ENCODE data around the gene TNC.

The TNC gene

DNA sequence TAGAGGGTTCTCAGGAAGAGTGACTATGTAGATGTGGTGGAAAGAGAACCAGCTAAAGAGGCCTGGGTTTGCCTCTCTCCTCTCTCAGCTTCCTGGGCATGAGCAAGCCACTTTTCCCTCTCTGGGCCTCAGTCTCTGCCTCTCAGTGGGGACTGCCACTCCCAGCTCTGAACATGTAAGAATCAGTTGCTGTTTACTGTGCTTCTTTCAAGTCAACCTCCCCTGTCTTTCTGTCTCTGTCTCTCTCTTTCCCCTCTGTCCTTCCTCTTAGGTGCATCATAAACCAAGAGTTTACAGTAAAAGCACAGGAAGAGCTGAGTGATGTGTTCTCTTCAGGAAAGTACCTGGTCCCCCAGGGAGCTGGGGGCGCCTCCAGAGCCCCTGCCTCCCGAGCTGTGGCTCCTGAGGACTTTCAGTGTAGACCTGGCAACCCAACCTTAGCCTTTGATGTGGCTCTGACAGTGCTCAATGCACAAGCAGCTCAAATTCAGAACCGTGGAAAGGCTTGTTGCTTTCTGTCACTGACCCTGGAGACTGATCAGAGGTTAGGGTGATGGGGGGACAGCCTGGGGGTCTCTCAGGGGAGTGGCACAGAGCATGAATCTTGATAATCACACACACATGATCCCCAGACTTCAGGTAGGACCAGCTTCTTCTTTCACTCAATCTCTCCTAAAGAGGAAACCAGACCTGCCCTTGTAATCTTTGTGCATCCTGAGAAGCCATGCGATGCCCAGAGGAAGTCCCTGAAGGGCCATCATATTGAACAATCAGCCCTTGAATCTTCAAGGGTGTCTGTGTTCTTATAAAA, 128.2 kb downstream of the TNC start:
- TF ChIP-seq, protein P1, sequence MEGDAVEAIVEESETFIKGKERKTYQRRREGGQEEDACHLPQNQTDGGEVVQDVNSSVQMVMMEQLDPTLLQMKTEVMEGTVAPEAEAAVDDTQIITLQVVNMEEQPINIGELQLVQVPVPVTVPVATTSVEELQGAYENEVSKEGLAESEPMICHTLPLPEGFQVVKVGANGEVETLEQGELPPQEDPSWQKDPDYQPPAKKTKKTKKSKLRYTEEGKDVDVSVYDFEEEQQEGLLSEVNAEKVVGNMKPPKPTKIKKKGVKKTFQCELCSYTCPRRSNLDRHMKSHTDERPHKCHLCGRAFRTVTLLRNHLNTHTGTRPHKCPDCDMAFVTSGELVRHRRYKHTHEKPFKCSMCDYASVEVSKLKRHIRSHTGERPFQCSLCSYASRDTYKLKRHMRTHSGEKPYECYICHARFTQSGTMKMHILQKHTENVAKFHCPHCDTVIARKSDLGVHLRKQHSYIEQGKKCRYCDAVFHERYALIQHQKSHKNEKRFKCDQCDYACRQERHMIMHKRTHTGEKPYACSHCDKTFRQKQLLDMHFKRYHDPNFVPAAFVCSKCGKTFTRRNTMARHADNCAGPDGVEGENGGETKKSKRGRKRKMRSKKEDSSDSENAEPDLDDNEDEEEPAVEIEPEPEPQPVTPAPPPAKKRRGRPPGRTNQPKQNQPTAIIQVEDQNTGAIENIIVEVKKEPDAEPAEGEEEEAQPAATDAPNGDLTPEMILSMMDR (conservative IDR thresholded peaks at IDR 0.05; ENCODE audit: low read depth, low read length) = no peak
- no peak for DNase-seq (ENCODE audit: low read depth)
- H3K4me3 ChIP-seq (ENCODE audit: low read depth, low read length) = no peak overlapping the region

DNA sequence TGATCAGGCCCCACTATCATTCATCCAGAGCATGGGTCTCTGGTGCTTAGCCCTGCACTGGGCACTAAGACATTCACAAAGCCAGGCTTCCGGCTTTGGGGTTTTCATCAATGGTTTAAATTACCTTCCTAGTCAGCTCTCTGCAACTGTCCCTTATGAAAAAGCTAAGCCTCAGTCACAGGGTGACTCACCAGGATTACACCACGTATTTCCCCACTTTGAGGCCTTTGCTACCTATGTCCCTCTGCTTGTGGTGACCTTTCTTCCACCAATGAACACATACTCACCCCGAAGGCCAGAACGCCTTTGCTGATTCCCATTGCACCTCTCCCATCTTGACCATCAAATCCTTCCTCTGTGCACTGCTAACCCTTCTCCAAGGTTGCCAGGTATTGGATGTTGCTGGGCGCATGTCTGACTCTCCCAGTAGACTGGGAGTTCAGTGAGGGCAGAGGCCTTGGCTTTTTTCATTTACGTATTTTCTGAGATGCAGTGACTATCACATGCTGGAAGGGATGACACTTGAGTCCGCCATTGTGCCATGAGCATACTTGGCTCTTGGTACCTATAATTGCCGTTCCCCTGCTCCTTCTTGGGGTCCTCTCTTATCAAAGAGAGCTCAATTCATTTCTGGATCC, 128.9 kb downstream of the TNC start:
- peak; percentile 5 for DNase-seq (ENCODE audit: low read depth)
- TF ChIP-seq, protein P1 (conservative IDR thresholded peaks at IDR 0.05; ENCODE audit: low read depth, low read length) = no peak
- no peak overlapping the region for H3K4me3 ChIP-seq (ENCODE audit: low read depth, low read length)

DNA sequence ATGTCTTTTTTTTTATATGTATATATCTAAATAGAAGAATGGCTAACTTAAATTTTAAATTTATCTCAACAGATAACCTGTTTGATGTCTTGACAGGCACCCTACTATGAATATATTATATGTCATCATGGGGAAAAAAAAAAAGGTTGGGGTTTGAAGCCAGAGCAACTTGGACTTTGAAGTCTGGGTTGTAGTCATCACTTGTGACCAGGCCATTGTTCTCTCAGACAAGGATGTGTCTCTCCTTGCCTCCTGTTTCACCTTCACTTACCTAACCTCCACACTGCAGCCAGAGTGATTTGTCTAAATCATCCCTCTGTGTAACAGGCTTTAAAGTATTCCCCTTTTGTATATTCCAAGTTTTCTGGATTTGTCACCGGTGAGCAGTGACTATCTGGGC, 130.8 kb downstream of the TNC start:
- H3K4me3 ChIP-seq (ENCODE audit: low read depth, low read length) = no peak overlapping the region
- no peak for DNase-seq (ENCODE audit: low read depth)
- TF ChIP-seq, protein P1 (conservative IDR thresholded peaks at IDR 0.05; ENCODE audit: low read depth, low read length) = no peak

DNA sequence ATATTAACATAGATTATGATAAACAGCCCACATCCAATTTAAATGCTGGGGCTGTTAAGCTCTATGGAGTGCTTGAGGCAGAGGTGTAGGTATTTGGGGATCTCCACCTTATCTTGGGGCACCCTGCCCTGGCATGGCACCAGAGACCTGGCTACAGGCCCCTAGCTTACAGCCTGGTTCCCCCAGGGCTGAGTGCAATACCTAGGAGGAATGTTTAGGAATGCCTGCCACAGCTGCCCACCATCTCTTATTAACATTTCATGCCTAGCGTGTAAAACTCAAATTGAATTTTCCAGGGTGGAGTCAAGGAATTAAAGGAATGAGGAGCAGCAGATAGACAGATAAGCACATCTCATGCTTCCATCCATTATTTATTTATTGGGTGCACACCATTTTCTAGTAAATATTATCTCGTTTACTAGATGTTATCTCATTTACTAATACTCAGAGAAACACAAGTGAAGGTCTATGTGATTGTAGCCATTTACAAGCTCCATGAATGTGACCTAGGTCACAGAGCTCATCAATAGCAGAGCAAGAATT, 131.9 kb downstream of the TNC start:
- H3K4me3 ChIP-seq (ENCODE audit: low read depth, low read length) = no peak overlapping the region
- no peak for DNase-seq (ENCODE audit: low read depth)
- TF ChIP-seq, protein P1 (conservative IDR thresholded peaks at IDR 0.05; ENCODE audit: low read depth, low read length) = no peak

DNA sequence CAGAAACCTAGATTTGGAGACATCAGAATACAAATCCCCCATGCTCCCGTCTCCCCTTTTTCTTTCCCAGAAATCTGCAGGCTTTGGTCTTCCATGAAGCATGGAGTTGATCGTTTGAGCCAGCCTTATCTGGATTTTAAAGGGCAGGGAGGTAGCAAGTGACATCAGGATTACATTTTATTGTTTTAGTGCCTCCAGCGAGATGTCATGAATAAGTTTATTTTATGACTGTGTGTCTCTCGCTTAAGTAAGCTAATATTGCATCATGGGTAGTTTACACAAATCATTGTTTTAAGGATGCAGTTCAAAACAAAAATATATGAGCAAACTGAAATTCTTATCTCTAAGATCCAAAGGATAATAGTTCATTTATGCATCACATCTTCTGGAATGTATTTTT, 136.9 kb downstream of the TNC start:
- H3K4me3 ChIP-seq (ENCODE audit: low read depth, low read length) = no peak overlapping the region
- no peak for DNase-seq (ENCODE audit: low read depth)
- TF ChIP-seq, protein P1 (conservative IDR thresholded peaks at IDR 0.05; ENCODE audit: low read depth, low read length) = no peak

DNA sequence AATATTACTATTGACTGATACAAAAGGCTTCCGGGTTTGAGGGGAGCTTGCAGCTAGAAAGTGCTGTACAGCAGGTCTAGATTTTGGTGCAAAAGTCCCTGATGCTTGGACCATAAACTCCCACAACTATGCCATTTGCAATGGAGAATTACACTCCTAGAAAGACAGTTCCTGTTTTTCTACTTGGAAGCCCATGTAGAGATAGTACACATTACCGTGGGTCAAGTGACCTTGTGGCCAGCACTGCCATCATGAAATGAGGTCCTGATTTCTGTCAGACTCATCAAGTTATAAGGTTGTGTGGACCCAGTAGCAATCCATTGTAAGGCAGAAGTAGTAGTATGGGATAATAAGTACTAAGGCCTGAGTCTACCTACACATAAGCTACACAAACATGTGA, 144.7 kb downstream of the TNC start:
- DNase-seq (ENCODE audit: low read depth) = no peak
- TF ChIP-seq, protein P1 (conservative IDR thresholded peaks at IDR 0.05; ENCODE audit: low read depth, low read length) = no peak
- H3K4me3 ChIP-seq (ENCODE audit: low read depth, low read length) = no peak overlapping the region

All from choroid plexus epithelial cell (primary cell).